ENCODE data around the gene FBXW2.

Gene FBXW2

GRCh38 chr9:120780367-120780766 is 12.8 kb downstream of the FBXW2 start:
- no peak for DNase-seq
- intact Hi-C loops (cut with DNase I), result no loop called here

GRCh38 chr9:120779227-120779626 is 14.0 kb downstream of the FBXW2 start:
- intact Hi-C loops (cut with DNase I), result no loop called here
- DNase-seq, result no peak

GRCh38 chr9:120778758-120779157 is 14.5 kb downstream of the FBXW2 start:
- intact Hi-C loops (cut with DNase I), result no loop called here
- no peak for DNase-seq

GRCh38 chr9:120777229-120777628 is 16.0 kb downstream of the FBXW2 start:
- intact Hi-C loops (cut with DNase I), result no loop called here
- no peak for DNase-seq

GRCh38 chr9:120776788-120777187 is 16.4 kb downstream of the FBXW2 start:
- intact Hi-C loops (cut with DNase I), result no loop called here
- DNase-seq, result no peak

- intact Hi-C loops (cut with DNase I), result no loop called here
Observed at GRCh38 chr9:120775859-120776258, 17.4 kb downstream of the FBXW2 start.

GRCh38 chr9:120774719-120775118 is 18.5 kb downstream of the FBXW2 start:
- DNase-seq, result no peak
- intact Hi-C loops (cut with DNase I), result no loop called here

More at GRCh38 chr9:120775859-120776258, 17.4 kb downstream of the FBXW2 start:
- DNase-seq, result no peak

- intact Hi-C loops (cut with DNase I), result no loop called here
- no peak for DNase-seq
Observed at GRCh38 chr9:120773256-120773655, 20.0 kb downstream of the FBXW2 start.

GRCh38 chr9:120770931-120771330 is 22.3 kb downstream of the FBXW2 start:
- no peak for DNase-seq
- intact Hi-C loops (cut with DNase I), result no loop called here

- intact Hi-C loops (cut with DNase I), result no loop called here
Observed at GRCh38 chr9:120768886-120769285, 24.3 kb downstream of the FBXW2 start.

GRCh38 chr9:120768247-120768646 is 25.0 kb downstream of the FBXW2 start:
- intact Hi-C loops (cut with DNase I), result no loop called here
- DNase-seq, result no peak

More at GRCh38 chr9:120768886-120769285, 24.3 kb downstream of the FBXW2 start:
- DNase-seq, result no peak

- intact Hi-C loops (cut with DNase I), result no loop called here
- DNase-seq, result no peak
Observed at GRCh38 chr9:120767451-120767850, 25.8 kb downstream of the FBXW2 start.

GRCh38 chr9:120765910-120766425 is 27.2 kb downstream of the FBXW2 start:
- no peak for DNase-seq
- intact Hi-C loops (cut with DNase I), result no loop called here

- intact Hi-C loops (cut with DNase I), result no loop called here
- DNase-seq, result no peak
Observed at GRCh38 chr9:120764476-120764875, 28.7 kb downstream of the FBXW2 start.

- intact Hi-C loops (cut with DNase I), result no loop called here
- DNase-seq, result no peak
Observed at GRCh38 chr9:120761006-120761405, 32.2 kb downstream of the FBXW2 start.

- intact Hi-C loops (cut with DNase I), result loop anchor here (5.0 kb wide), 1 partner anchor 297 kb away; no protein-coding TSS in a partner anchor
- no peak for DNase-seq
Observed at GRCh38 chr9:120759755-120760400, 33.3 kb downstream of the FBXW2 start.

GRCh38 chr9:120758544-120758943 is 34.7 kb downstream of the FBXW2 start:
- DNase-seq, result peak in 1 of 10 donors; percentile 12
- intact Hi-C loops (cut with DNase I), result loop anchor here (5.0 kb wide), 1 partner anchor 299 kb away; no protein-coding TSS in a partner anchor

GRCh38 chr9:120757026-120757913 is 35.9 kb downstream of the FBXW2 start:
- DNase-seq, result no peak
- intact Hi-C loops (cut with DNase I), result loop anchor here (2.0 to 5.0 kb wide), 2 partner anchors 180 to 300 kb away; no protein-coding TSS in a partner anchor

GRCh38 chr9:120756531-120756930 is 36.7 kb downstream of the FBXW2 start:
- intact Hi-C loops (cut with DNase I), result loop anchor here (2.0 to 5.0 kb wide), 2 partner anchors 180 to 301 kb away; no protein-coding TSS in a partner anchor
- DNase-seq, result no peak

GRCh38 chr9:120755810-120756434 is 37.3 kb downstream of the FBXW2 start:
- intact Hi-C loops (cut with DNase I), result loop anchor here (2.0 to 5.0 kb wide), 2 partner anchors 181 to 301 kb away; no protein-coding TSS in a partner anchor
- DNase-seq, result peak in 4 of 10 donors; percentile 53 to 63 (median 58)

- intact Hi-C loops (cut with DNase I), result loop anchor here (5.0 kb wide), 1 partner anchor 302 kb away; no protein-coding TSS in a partner anchor
- DNase-seq, result no peak
Observed at GRCh38 chr9:120755044-120755443, 38.2 kb downstream of the FBXW2 start.
